Spleen (tissue), 11 donors: ENCODE measurements around the gene SEC11A. TPM values are rescaled to one million over a fixed set of nuclear protein-coding genes. Genes with fewer than 3 reads are reported as not detected.

Source experiments
- DNase-seq: peaks from one replicate; pipeline ENCODE4 v3.0.0-alpha.2; 2020
- H3K27ac ChIP-seq, 8 donors: fragments of 200-600 bp; sonication (generic) in 7 of 8; 1 replicate in 4 of 8; 2 replicates in 4 of 8; pipeline versions ENCODE4 v1.5.0 to v1.8.0; 2016 to 2021; ENCODE audit warnings: inconsistent platforms in 4 of 8, mild to moderate bottlenecking in 4 of 8, moderate library complexity in 1 of 8
- H3K27me3 ChIP-seq, 7 donors: fragments of 200-600 bp; sonication (generic) in 6 of 7; replicated peaks in 1 of 7; 1 replicate in 4 of 7; 2 replicates in 3 of 7; pipeline versions ENCODE4 v1.5.0 to v1.8.0; 2016 to 2021; ENCODE audit warnings: inconsistent platforms in 3 of 7, mild to moderate bottlenecking in 1 of 7
- H3K36me3 ChIP-seq, 6 donors: fragments of 200-600 bp; sonication (generic) in 5 of 6; 1 replicate in 4 of 6; 2 replicates in 2 of 6; pipeline versions ENCODE4 v1.5.0 to v1.8.0; 2016 to 2021; ENCODE audit warnings: inconsistent platforms in 2 of 6
- H3K4me1 ChIP-seq, 6 donors: fragments of 200-600 bp; sonication (generic) in 5 of 6; 1 replicate in 3 of 6; 2 replicates in 3 of 6; pipeline versions ENCODE4 v1.5.0 to v1.8.0; 2016 to 2021; ENCODE audit warnings: inconsistent platforms in 3 of 6
- H3K4me3 ChIP-seq, 8 donors: fragments of 200-600 bp; sonication (generic) in 7 of 8; 1 replicate in 4 of 8; 2 replicates in 4 of 8; pipeline versions ENCODE4 v1.5.0 to v1.8.0; 2016 to 2021; ENCODE audit warnings: inconsistent platforms in 4 of 8, mild to moderate bottlenecking in 4 of 8, moderate library complexity in 2 of 8
- H3K9me3 ChIP-seq, 8 donors: fragments of 200-600 bp; sonication (generic) in 7 of 8; 1 replicate in 4 of 8; 2 replicates in 4 of 8; pipeline versions ENCODE4 v1.5.0 to v1.8.0; 2016 to 2021; ENCODE audit warnings: inconsistent platforms in 4 of 8
- POLR2A ChIP-seq, 3 donors: fragments of 450-650 bp; IDR thresholded peaks; one replicate each; pipeline ENCODE4 v1.5.1; 2017; ENCODE audit warnings: antibody characterized with exemption in 3 of 3, mild to moderate bottlenecking in 1 of 3
- POLR2AphosphoS5 ChIP-seq, 3 donors: sonication (generic); formaldehyde crosslinking; IDR thresholded peaks; one replicate each; pipeline ENCODE4 v1.5.1; 2017; ENCODE audit warnings: antibody characterized with exemption in 3 of 3
- WGBS, 5 donors: extraction: QIAGEN DNeasy Blood & Tissue Kit in 3 of 5; methylation state at CpG; one replicate each; pipeline versions ENCODE4 v1.1.5 to v1.1.7; 2013 to 2018; 5-methylcytosine and 5-hydroxymethylcytosine counted together
- intact Hi-C: fragments of 100-400 bp; cut with DNase I; formaldehyde crosslinking; loops from one replicate; pipeline ENCODE4 v1.15.0; 2023; ENCODE audit warnings: low total_unique reads
- polyA plus RNA-seq, 3 donors: library from polyadenylated mRNA; stranded (reverse); fragments of 200-250 nt; gene quantifications; one replicate each; pipeline ENCODE4 v1.2.1, GENCODE V29; 2013
- total RNA-seq, 7 donors: library from RNA; depleted of rRNA in 3 of 7; stranded (reverse); fragments of >200 nt in 3 of 7; fragmentation: NEBNext Ultra II Directional in 4 of 7; extraction: Animal tissue kit (Norgen Biotek cat#: 25700) in 4 of 7; gene quantifications; one replicate each; pipeline versions ENCODE4 v1.1.0 to v1.2.1, GENCODE V29; 2016 to 2021
- TF ChIP-seq, protein P1 (sequence below), 11 experiments: fragments of 200-600 bp in 7 of 11; fragments of 450-650 bp in 4 of 11; sonication (generic) in 4 of 11; IDR thresholded peaks in 8 of 11; conservative IDR thresholded peaks in 3 of 11; 1 replicate in 7 of 11; 2 replicates in 4 of 11; pipeline versions ENCODE4 v1.4.0 to v1.8.0; 2016 to 2021; ENCODE audit warnings: antibody characterized with exemption in 11 of 11, inconsistent platforms in 4 of 11, mild to moderate bottlenecking in 1 of 11
- donor health status: healthy with polysubstance abuse.
- donor health status: DM: no; HTN: no; CAD: no; lungs with moderate emphysema.
- donor health status: DM: no; HTN: no; CAD: no.
- donor health status: Bipolar disorder and iron deficiency.
- donor health status: healthy.
- donor health status: DM: no; HTN: no; CAD: no.
- donor health status: DM: yes; HTN: yes; CAD: no.

The SEC11A gene
- total and polyA plus RNA-seq, 10 donors = 86.5 to 139 (median 98.9) TPM

DNA sequence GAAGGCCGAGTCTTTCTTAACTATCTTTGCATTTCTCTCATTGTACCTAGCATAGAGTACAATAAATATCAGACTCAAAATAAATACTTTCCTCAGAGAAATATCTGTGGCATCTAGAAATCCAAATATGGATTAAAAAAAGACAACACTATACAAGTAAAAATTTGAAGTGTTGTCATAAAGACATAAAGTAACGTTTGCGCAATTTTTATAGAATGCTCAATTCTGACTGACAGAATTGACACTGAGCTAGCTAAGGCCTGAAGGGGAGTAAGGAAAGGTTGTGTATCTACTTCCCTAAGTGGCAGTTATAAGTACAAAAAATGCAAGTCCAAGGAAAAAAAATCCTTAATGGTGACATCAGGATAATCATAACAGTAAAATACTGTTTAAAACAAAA lies 1.1 kb downstream of the SEC11A start:
- 58 to 69% (median 62%) methylated on average over 3 of the region's 3 CpGs for WGBS, 5 donors
- intact Hi-C loops = no loop called here
- Histone ChIP-seq H3K4me1 (peaks cover 21 to 68% (median 44%) of the 10 kb centered on the region in 6 donors), H3K36me3 (peaks cover 0 to 24% (median 12%) of the 10 kb centered on the region in 6 donors), H3K4me3 (peak overlapping the region; percentile 82 to 97 (median 87)), H3K9me3 (no peaks in the 10 kb centered on the region), H3K27ac (peak overlapping the region in 6 of 8 donors; percentile 94 to 98 (median 96)), H3K27me3 (no peaks in the 10 kb centered on the region)
- DNase-seq = no peak
- TF ChIP-seq, protein P1, sequence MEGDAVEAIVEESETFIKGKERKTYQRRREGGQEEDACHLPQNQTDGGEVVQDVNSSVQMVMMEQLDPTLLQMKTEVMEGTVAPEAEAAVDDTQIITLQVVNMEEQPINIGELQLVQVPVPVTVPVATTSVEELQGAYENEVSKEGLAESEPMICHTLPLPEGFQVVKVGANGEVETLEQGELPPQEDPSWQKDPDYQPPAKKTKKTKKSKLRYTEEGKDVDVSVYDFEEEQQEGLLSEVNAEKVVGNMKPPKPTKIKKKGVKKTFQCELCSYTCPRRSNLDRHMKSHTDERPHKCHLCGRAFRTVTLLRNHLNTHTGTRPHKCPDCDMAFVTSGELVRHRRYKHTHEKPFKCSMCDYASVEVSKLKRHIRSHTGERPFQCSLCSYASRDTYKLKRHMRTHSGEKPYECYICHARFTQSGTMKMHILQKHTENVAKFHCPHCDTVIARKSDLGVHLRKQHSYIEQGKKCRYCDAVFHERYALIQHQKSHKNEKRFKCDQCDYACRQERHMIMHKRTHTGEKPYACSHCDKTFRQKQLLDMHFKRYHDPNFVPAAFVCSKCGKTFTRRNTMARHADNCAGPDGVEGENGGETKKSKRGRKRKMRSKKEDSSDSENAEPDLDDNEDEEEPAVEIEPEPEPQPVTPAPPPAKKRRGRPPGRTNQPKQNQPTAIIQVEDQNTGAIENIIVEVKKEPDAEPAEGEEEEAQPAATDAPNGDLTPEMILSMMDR (IDR thresholded peaks at IDR 0.05 in 8 of 11, conservative IDR thresholded peaks at IDR 0.05 in 3 of 11) = no peak
- TF ChIP-seq POLR2A (IDR thresholded peaks at IDR 0.05) (no peak), POLR2AphosphoS5 (IDR thresholded peaks at IDR 0.05) (no peak)

DNA sequence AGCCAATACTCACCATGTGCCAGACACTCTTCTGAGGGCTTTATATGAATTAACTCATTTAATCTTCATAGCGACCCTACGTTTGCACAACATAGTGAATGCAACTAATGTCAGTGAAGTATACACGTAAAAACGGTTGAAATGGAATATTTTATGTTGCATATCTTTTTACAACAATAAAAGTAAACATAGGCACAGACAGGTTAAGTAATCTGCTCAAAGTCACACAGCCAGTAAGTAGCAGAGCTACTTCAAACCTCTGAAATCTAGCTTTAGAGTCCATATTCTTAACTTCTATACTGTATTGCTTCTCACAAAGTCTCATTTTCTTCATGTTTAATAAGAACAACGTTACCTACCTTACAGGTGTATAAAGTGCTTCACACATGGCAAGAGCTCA lies 1.6 kb downstream of the SEC11A start:
- no peaks in the 10 kb centered on the region for H3K27me3 ChIP-seq
- peak overlapping the region in 5 of 8 donors; percentile 82 to 94 (median 86) for H3K4me3 ChIP-seq
- no peak for TF ChIP-seq POLR2AphosphoS5 (IDR thresholded peaks at IDR 0.05)
- no peak for TF ChIP-seq POLR2A (IDR thresholded peaks at IDR 0.05)
- TF ChIP-seq, protein P1 (IDR thresholded peaks at IDR 0.05 in 8 of 11, conservative IDR thresholded peaks at IDR 0.05 in 3 of 11) = no peak
- 80 to 87% (median 85%) methylated on average over 5 of the region's 5 CpGs for WGBS, 5 donors
- H3K9me3 ChIP-seq = no peaks in the 10 kb centered on the region
- H3K36me3 ChIP-seq = peaks cover 0 to 29% (median 15%) of the 10 kb centered on the region in 6 donors
- peak overlapping the region in 1 of 8 donors; percentile 95 for H3K27ac ChIP-seq
- no peak for DNase-seq
- intact Hi-C loops = no loop called here
- peaks cover 21 to 70% (median 44%) of the 10 kb centered on the region in 6 donors for H3K4me1 ChIP-seq

DNA sequence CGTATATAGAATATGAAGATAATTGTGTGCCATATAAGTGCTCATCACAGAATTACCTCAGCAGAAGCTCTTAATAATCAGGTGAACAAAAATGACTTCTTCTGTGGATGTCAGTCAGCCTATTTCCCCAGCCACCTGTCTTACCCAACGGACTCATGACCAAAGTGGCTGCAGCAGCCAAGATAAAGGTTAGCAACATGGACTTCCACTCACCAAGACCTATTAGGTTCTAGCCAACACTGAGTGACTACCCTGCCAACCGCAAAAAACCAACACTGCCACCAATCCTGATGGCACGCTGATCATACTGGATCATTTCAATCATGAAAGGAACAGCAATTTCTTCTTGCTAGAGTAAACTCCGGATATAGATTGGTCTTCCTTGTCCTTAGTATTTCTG lies 12.1 kb downstream of the SEC11A start:
- H3K27ac ChIP-seq = peak overlapping the region in 4 of 8 donors; percentile 21 to 51 (median 49)
- H3K4me1 ChIP-seq = peaks cover 12 to 94% (median 55%) of the 10 kb centered on the region in 6 donors
- H3K36me3 ChIP-seq = peaks cover 0 to 15% (median 2%) of the 10 kb centered on the region in 6 donors
- H3K9me3 ChIP-seq = no peaks in the 10 kb centered on the region
- no peaks in the 10 kb centered on the region for H3K27me3 ChIP-seq
- H3K4me3 ChIP-seq = no peak overlapping the region
- DNase-seq = no peak
- WGBS, 5 donors = 93 to 96% (median 95%) methylated on average over 5 of the region's 5 CpGs
- TF ChIP-seq, protein P1 (IDR thresholded peaks at IDR 0.05 in 8 of 11, conservative IDR thresholded peaks at IDR 0.05 in 3 of 11) = no peak
- TF ChIP-seq POLR2AphosphoS5 (IDR thresholded peaks at IDR 0.05) = no peak
- no peak for TF ChIP-seq POLR2A (IDR thresholded peaks at IDR 0.05)
- intact Hi-C loops = loop anchor here (10.0 kb wide), 1 partner anchor 61 kb away; no protein-coding TSS in a partner anchor

DNA sequence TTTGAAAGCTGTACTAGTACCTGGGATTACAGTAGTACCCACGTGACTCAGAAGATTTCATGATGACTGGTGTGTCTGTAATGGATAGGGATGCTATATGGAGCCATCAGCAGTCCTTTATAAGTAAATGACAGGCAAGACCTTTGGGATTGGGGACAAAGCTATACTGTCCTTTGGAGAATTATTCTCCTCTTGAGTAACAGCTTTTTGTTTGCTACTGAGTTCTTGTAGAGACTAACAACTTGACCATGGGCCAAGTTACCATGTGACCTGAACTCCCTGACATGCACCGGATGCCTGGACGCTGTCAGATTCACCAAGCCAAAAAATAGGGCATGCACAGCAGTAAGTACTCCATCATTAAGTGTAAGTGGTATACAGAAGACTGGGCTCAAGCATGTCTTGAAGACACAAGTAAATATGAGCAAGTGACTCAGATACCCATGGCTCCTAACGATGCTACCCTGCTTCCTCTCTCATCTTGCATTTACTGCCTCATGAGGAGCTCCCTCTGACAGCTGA lies 12.9 kb downstream of the SEC11A start:
- peaks cover 16 to 95% (median 53%) of the 10 kb centered on the region in 6 donors for H3K4me1 ChIP-seq
- TF ChIP-seq, protein P1 (IDR thresholded peaks at IDR 0.05 in 8 of 11, conservative IDR thresholded peaks at IDR 0.05 in 3 of 11) = no peak
- TF ChIP-seq POLR2A (IDR thresholded peaks at IDR 0.05) (no peak), POLR2AphosphoS5 (IDR thresholded peaks at IDR 0.05) (peak in 1 of 3 donors; percentile 64)
- H3K4me3 ChIP-seq = no peak overlapping the region
- H3K36me3 ChIP-seq = peaks cover 0 to 14% (median 2%) of the 10 kb centered on the region in 6 donors
- no peaks in the 10 kb centered on the region for H3K27me3 ChIP-seq
- intact Hi-C loops = loop anchor here (10.0 kb wide), 1 partner anchor 62 kb away; no protein-coding TSS in a partner anchor
- no peak for DNase-seq
- 32 to 62% (median 43%) methylated on average over 4 of the region's 4 CpGs for WGBS, 5 donors
- H3K9me3 ChIP-seq = no peaks in the 10 kb centered on the region
- peak overlapping the region in 5 of 8 donors; percentile 21 to 51 (median 48) for H3K27ac ChIP-seq
